ENCODE data around the gene SIGLEC1.

DNA sequence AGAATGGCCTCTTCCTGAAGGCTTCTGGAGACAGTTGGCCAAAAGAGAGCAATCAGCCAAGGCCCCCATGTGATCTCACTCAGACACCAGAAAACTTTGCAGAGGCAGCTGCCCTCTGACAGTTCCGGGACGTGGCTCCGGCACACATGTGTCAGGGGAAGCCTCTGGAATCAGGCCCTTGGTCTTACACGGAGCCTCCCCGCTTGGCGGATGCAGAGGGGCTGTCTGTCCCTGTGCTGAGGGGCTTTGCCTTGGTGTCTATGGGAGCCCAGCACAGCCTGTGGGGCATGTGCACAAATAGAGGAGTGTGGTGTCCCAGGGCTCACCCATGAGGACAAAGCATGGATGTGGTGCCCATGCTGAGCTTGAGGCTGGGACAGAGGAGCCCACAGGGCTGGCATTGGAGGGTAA, 13.8 kb downstream of the SIGLEC1 start:
- TF ChIP-seq POLR2A (IDR thresholded peaks at IDR 0.05; ENCODE audit: low read length) (no peak), GATA1 (IDR thresholded peaks at IDR 0.05; ENCODE audit: low read depth, low read length) (no peak)
